ENCODE results near the gene SLC12A9. TPM values are rescaled to one million over a fixed set of nuclear protein-coding genes. Genes with fewer than 3 reads are reported as not detected.

SLC12A9 gene
- total and polyA plus RNA-seq, 4 donors: 8.5 to 43.9 (median 27.3) TPM

Small RNA genes lying within 50 kb of the gene (microRNA-seq; reads per million reads assigned to microRNA genes)
- gene MIR6875: 0 to 0.60 reads per million in 2 donors

Other genes with a start within 250 kb of the SLC12A9 start
- gene MOSPD3, start 240.2 kb upstream of the SLC12A9 start, total RNA-seq: 10 to 100 TPM; 15.1 to 19.1 TPM
- gene MOSPD3, start 240.2 kb upstream of the SLC12A9 start, polyA plus RNA-seq: 10 to 100 TPM; 14.0 to 33.0 TPM
- 1 to 10 TPM in 1 of 2 donors, under 1 TPM in 1; 0.45 to 2.1 TPM for gene TFR2, start 211.2 kb upstream of the SLC12A9 start, total RNA-seq
- not detected for gene TFR2, start 211.2 kb upstream of the SLC12A9 start, polyA plus RNA-seq
- not detected for gene ACTL6B, start 196.3 kb upstream of the SLC12A9 start, total RNA-seq
- gene ACTL6B, start 196.3 kb upstream of the SLC12A9 start, polyA plus RNA-seq: not detected
- gene GNB2, start 179.0 kb upstream of the SLC12A9 start, total RNA-seq: 100 to 1,000 TPM; 185 to 204 TPM
- gene GNB2, start 179.0 kb upstream of the SLC12A9 start, polyA plus RNA-seq: 100 to 1,000 TPM; 107 to 227 TPM
- gene GIGYF1, start 158.5 kb upstream of the SLC12A9 start, total RNA-seq: 10 to 100 TPM; 36.0 to 48.1 TPM
- gene GIGYF1, start 158.5 kb upstream of the SLC12A9 start, polyA plus RNA-seq: 10 to 100 TPM in 1 of 2 donors, 1 to 10 TPM in 1; 6.6 to 51.6 TPM
- gene POP7, start 146.6 kb upstream of the SLC12A9 start, total RNA-seq: 10 to 100 TPM; 16.4 to 17.9 TPM
- 10 to 100 TPM; 29.6 to 31.8 TPM for gene POP7, start 146.6 kb upstream of the SLC12A9 start, polyA plus RNA-seq
- gene EPO, start 132.2 kb upstream of the SLC12A9 start, total RNA-seq: not detected
- under 1 TPM in 1 of 2 donors, not detected in 1; 0.26 TPM for gene EPO, start 132.2 kb upstream of the SLC12A9 start, polyA plus RNA-seq
- gene ZAN, start 119.1 kb upstream of the SLC12A9 start, total RNA-seq: not detected
- not detected for gene ZAN, start 119.1 kb upstream of the SLC12A9 start, polyA plus RNA-seq
- 10 to 100 TPM; 44.8 to 71.6 TPM for gene EPHB4, start 25.2 kb upstream of the SLC12A9 start, total RNA-seq
- gene EPHB4, start 25.2 kb upstream of the SLC12A9 start, polyA plus RNA-seq: 1 to 10 TPM; 4.3 to 4.5 TPM
- 10 to 100 TPM; 77.3 to 80.3 TPM for gene TRIP6, start 14.7 kb downstream of the SLC12A9 start, total RNA-seq
- gene TRIP6, start 14.7 kb downstream of the SLC12A9 start, polyA plus RNA-seq: 100 to 1,000 TPM in 1 of 2 donors, 10 to 100 TPM in 1; 39.3 to 136 TPM
- 100 to 1,000 TPM in 1 of 2 donors, 10 to 100 TPM in 1; 95.5 to 118 TPM for gene SRRT, start 22.4 kb downstream of the SLC12A9 start, total RNA-seq
- gene SRRT, start 22.4 kb downstream of the SLC12A9 start, polyA plus RNA-seq: 100 to 1,000 TPM in 1 of 2 donors, 10 to 100 TPM in 1; 22.2 to 151 TPM
- 1 to 10 TPM; 2.0 to 2.6 TPM for gene UFSP1, start 37.0 kb downstream of the SLC12A9 start, total RNA-seq
- gene UFSP1, start 37.0 kb downstream of the SLC12A9 start, polyA plus RNA-seq: 1 to 10 TPM; 1.5 to 2.0 TPM
- 1 to 10 TPM; 2.0 to 2.6 TPM for gene ACHE, start 43.2 kb downstream of the SLC12A9 start, total RNA-seq
- 1 to 10 TPM; 1.0 to 1.1 TPM for gene ACHE, start 43.2 kb downstream of the SLC12A9 start, polyA plus RNA-seq
- gene MUC3A, start 96.8 kb downstream of the SLC12A9 start, total RNA-seq: under 1 TPM; 0.39 to 0.45 TPM
- 1 to 10 TPM in 1 of 2 donors, not detected in 1; 5.5 TPM for gene MUC3A, start 96.8 kb downstream of the SLC12A9 start, polyA plus RNA-seq
- under 1 TPM; 0.24 to 0.88 TPM for gene MUC12, start 116.9 kb downstream of the SLC12A9 start, total RNA-seq
- 10 to 100 TPM in 1 of 2 donors, 1 to 10 TPM in 1; 2.6 to 13.1 TPM for gene MUC12, start 116.9 kb downstream of the SLC12A9 start, polyA plus RNA-seq
- not detected for gene MUC17, start 167.4 kb downstream of the SLC12A9 start, total RNA-seq
- gene MUC17, start 167.4 kb downstream of the SLC12A9 start, polyA plus RNA-seq: 1 to 10 TPM in 1 of 2 donors, not detected in 1; 1.6 TPM
- 10 to 100 TPM; 56.6 to 58.3 TPM for gene TRIM56, start 232.8 kb downstream of the SLC12A9 start, total RNA-seq
- 10 to 100 TPM in 1 of 2 donors, 1 to 10 TPM in 1; 9.4 to 16.9 TPM for gene TRIM56, start 232.8 kb downstream of the SLC12A9 start, polyA plus RNA-seq